Panc1 (cell line): ENCODE measurements around the gene RHBDF2.

Source experiments
- POLR2AphosphoS5 ChIP-seq: IDR thresholded peaks from 2 replicates; pipeline ENCODE4 v1.6.1; 2012; ENCODE audit warnings: mild to moderate bottlenecking, low read depth, low read length, moderate library complexity
- SIN3A ChIP-seq: IDR thresholded peaks from 2 replicates; pipeline ENCODE4 v1.6.1; 2012; ENCODE audit warnings: low read depth, mild to moderate bottlenecking, low read length, moderate library complexity, borderline replicate concordance; ENCODE audit not compliant: insufficient read depth
- TF ChIP-seq, protein P1 (sequence below): fragments of 450-650 bp; IDR thresholded peaks from 2 replicates; pipeline ENCODE4 v1.5.1; 2017; ENCODE audit warnings: mild to moderate bottlenecking
- TF ChIP-seq, protein P2 (sequence below), 2 experiments: IDR thresholded peaks; 2 replicates each; pipeline ENCODE4 v1.6.1; 2011 to 2012; ENCODE audit warnings: low read depth in 2 of 2, control low read depth in 1 of 2, low read length in 1 of 2, mild to moderate bottlenecking in 1 of 2, moderate library complexity in 1 of 2; ENCODE audit not compliant: insufficient read depth in 1 of 2

DNA sequence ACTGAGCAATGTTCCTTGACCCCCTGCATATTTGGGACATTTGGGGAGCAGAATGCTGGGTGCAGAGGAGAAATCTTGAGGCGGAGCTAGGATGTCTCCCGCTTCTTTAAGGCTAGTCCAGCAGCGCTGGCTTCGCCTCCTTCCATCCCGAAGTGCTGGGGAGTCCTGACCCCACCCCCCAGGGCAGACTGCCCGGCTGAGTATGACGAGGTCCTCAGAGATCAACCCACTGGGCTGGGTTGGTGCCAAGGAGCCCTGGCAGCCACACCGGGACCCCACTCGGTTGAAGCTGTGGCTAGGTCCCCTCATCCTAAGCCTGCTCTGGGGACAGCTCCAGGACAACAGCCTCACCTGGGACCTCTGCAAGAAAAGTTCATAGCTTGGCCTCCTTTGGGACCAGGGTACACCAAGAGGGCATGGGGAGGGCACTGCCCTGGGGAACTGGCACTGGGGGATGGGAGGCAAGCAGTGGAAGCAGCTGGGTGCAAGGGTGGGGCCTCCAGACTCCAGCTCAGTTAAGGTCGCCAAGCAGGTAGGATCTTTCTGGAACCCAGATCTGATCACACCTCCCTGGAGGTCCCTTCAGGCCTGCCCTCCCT, 11.0 kb downstream of the RHBDF2 start:
- TF ChIP-seq SIN3A = no peak
- TF ChIP-seq, protein P1, sequence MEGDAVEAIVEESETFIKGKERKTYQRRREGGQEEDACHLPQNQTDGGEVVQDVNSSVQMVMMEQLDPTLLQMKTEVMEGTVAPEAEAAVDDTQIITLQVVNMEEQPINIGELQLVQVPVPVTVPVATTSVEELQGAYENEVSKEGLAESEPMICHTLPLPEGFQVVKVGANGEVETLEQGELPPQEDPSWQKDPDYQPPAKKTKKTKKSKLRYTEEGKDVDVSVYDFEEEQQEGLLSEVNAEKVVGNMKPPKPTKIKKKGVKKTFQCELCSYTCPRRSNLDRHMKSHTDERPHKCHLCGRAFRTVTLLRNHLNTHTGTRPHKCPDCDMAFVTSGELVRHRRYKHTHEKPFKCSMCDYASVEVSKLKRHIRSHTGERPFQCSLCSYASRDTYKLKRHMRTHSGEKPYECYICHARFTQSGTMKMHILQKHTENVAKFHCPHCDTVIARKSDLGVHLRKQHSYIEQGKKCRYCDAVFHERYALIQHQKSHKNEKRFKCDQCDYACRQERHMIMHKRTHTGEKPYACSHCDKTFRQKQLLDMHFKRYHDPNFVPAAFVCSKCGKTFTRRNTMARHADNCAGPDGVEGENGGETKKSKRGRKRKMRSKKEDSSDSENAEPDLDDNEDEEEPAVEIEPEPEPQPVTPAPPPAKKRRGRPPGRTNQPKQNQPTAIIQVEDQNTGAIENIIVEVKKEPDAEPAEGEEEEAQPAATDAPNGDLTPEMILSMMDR = no peak
- no peak for TF ChIP-seq POLR2AphosphoS5
- TF ChIP-seq, protein P2, sequence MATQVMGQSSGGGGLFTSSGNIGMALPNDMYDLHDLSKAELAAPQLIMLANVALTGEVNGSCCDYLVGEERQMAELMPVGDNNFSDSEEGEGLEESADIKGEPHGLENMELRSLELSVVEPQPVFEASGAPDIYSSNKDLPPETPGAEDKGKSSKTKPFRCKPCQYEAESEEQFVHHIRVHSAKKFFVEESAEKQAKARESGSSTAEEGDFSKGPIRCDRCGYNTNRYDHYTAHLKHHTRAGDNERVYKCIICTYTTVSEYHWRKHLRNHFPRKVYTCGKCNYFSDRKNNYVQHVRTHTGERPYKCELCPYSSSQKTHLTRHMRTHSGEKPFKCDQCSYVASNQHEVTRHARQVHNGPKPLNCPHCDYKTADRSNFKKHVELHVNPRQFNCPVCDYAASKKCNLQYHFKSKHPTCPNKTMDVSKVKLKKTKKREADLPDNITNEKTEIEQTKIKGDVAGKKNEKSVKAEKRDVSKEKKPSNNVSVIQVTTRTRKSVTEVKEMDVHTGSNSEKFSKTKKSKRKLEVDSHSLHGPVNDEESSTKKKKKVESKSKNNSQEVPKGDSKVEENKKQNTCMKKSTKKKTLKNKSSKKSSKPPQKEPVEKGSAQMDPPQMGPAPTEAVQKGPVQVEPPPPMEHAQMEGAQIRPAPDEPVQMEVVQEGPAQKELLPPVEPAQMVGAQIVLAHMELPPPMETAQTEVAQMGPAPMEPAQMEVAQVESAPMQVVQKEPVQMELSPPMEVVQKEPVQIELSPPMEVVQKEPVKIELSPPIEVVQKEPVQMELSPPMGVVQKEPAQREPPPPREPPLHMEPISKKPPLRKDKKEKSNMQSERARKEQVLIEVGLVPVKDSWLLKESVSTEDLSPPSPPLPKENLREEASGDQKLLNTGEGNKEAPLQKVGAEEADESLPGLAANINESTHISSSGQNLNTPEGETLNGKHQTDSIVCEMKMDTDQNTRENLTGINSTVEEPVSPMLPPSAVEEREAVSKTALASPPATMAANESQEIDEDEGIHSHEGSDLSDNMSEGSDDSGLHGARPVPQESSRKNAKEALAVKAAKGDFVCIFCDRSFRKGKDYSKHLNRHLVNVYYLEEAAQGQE (IDR thresholded peaks at IDR 0.05; ENCODE audit: insufficient read depth in 1 of 2, low read depth in 2 of 2, low read length in 1 of 2) = no peak
